Erythroblast (primary cell): Measurements from ENCODE around the gene MAP4K2.

ENCODE experiments used
- GATA1 ChIP-seq: IDR thresholded peaks from 2 replicates; pipeline ENCODE4 v1.6.1; 2011; ENCODE audit warnings: low read depth, mild to moderate bottlenecking, control low read depth, low read length, moderate library complexity
- POLR2A ChIP-seq: IDR thresholded peaks from 2 replicates; pipeline ENCODE4 v1.6.1; 2011; ENCODE audit warnings: mild to moderate bottlenecking, low read length

GRCh38 chr11:64796047-64796756 lies 6.8 kb downstream of the MAP4K2 start:
- no peak for TF ChIP-seq POLR2A
- no peak for TF ChIP-seq GATA1
